CD4-positive, alpha-beta T cell treated with Interferon gamma for 1 hour (primary cell): ENCODE results near the gene CAMTA1.
"Not testable (repeated sequence)": the region's sequence is repeated elsewhere in the genome, so short reads cannot be mapped to it uniquely, and the experiment has no call there.

Source experiments
- DNase-seq: peaks from one replicate; pipeline ENCODE4 v3.0.0-alpha.2; 2020

CAMTA1 gene

DNA sequence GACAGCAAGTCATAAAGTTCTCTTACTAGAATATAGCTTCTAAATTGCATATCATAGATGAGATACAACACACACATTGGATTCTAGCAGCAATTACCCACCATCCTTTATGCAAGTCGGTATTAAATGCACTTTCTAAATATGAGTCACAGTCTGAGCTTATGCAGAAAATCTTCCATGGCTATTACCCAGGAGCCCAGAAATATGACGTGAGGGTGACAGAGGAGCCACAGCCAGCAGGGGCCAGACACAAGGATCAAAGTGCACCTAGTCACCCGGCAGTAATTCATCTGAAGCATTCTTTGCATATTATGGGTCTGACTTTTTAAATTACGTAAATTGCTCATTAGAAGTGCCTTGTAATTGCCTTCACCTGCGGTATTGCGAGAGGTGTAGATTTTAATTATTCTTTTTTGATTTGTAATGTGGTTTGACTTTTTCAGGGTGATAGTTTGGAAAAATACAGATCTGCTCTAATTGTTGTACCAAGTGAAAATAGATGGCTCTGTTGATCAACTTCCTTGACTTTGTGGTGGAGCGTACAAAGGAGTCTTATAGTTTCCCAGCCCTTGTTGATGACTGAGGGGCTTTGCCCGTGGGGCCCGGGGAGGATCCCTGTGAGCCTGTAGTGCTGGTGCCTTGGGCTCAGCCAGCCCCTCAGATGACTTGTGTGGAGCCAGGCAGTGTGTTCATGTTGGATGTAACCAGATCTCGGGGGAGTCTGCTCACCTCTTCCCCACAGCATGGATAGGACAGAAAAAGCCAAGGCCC is 515.8 kb downstream of the CAMTA1 start:
- no peak for DNase-seq

DNA sequence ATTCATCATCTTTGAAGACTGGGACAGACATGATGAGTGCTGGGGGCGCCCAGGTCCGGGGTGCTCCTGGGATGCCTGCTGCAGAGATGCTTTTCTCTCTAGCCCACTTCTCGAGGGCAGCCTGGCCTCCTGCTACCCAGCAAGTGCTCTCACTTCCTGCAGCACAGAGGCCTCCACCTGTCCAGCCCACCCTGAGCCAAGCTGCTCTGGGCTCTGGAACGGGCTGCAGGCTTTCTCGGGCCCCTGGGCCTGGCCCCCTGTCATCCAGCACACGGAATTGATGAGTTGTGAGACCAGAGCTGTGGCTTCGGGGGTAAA is 516.4 kb downstream of the CAMTA1 start:
- no peak for DNase-seq

DNA sequence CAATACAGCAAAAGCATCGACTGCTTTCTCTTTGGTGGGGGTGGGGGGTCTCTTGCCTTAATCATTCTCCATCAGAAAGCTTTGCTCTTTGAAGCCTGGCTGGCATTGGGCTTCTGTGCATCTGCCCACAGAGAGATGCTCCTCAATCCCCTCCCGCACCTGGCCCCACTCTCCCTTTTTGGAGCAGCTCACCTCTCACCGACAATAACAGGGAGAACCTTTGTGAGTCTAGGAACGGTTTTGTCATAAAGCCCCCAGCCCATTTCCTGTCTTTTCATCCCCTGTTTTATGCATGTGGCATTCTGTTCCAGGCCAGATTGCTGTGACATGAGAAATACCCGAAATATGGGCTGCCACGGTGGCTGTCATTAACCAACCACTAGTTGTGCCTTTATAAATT is 516.9 kb downstream of the CAMTA1 start:
- no peak for DNase-seq

DNA sequence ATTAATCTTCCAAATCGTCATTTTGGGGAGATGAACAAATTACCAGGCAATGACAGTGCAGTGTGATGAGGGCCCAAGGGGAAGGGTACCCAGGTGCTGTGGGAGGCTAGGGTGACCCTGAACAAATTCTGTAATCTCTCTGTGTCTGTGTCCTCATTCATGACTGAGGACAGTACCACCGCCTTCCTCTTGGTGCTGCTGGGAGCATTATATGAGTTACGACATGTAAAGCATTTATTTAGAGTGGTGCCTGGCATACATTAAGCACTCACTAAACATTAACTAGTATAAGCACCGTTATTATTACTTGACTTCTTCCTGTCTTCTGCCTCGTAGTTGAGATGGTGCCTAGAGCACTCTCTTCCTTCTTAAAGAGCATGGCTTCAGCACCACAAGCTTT is 517.6 kb downstream of the CAMTA1 start:
- no peak for DNase-seq

DNA sequence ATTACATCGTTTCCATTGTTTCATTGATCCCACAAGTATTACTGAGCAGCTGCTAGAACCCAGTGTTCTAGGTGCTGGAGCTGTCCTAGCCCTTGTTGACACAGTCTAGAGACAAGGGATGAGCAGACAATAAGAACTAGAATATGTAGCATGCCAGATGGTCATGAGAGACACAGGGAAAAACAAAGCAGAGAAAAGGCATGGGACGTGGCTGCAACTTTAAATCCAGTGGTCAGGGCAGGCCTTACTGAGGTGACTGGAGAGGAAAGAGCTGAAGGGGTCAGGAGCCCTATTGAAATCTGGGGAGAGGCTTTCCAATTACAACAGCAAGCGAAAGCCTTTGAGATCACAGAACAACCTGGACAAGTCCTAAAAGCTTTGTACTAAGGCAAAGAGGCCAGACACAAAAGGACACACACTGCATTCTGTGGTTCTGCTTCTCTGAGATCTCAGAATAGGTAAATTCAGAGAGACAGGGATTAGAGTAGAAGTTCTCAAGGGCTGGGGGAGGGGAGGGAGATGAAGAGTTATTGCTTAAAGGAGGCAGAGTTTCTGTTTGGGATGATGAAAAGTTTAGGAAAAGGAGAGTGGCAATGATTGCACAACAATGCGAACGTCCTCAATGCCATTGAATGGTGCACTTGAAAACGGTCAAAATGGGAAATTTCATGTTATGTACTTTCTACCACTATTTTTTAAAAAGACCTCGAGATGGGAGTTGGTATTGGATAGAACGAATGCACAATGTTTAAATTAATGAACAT is 518.5 kb downstream of the CAMTA1 start:
- DNase-seq, result no peak

DNA sequence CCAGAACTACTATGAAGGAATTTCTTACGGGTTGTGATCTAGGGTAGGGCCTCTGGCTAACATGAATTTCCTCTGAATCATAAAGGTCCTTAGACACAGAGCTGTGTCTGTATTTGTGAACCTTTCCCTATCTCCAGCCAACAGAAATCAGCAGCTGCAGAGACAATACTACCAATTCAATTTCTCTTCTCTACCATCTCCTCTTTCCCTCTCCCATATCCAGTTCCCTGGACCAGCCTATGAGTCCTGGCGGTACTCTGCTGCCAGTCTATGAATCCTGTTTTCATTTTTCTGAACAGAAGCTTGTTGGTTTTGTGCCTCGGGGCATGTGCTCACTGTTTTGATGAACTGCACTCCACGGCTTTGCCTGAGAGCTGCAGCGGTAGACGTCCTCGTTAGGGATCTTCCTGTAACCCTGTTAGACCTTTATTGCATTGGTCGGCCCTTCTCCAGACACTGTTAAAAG is 527.9 kb downstream of the CAMTA1 start:
- no peak for DNase-seq

DNA sequence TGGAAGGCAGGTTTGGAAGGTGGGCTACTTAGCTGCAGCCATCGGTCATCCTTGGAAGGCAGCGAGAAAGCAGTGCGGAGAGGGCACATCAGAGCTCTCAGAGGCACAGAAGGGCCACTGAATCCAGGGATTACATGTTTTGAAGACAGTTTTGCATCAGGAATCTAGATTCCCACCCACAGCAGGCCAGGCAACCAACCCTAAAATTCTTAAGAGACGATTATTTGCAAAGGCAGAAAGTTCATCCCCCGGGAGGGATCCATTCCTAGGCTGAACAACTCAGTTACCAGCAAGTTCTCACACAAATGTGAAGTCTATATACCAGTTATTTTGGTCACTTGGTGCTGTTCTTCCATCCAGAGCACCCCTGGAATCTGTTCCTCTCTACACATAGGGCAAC is 528.6 kb downstream of the CAMTA1 start:
- DNase-seq, result no peak

DNA sequence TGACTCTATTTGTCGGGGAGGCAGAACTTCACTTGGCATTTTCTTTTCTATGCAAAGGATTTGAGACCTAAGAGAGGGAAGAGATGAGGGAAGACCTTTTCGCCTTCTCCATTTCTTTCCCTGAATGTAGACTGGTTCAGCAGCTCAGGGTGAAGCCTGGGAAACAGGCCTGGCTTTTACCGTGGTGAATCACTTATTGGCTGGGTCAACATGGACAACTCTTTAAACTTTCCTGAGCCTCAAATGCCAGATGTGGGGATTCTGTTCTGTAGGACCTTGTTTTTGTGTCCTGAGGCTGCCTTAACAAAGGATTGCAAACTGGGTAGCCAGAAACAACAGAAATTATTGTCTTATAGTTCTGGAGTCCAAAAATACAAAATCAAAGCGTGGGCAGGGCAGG is 530.1 kb downstream of the CAMTA1 start:
- DNase-seq, result no peak

DNA sequence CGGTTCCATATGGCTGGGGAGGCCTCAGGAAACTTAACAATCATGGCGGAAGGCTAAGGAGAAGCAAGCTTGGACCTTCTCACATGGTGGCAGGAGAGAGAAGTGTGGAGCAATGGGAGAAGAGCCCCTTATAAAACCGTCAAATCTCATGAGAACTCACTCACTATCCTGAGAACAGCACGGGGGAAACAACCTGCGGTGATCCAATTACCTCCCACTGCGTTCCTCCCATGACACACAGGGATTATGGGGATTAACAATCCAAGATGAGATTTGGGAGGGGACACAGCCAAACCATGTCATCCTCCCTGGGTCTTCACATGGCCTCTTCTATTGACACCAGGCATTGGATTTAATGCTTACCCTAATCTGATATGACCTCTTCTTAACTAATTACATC is 530.7 kb downstream of the CAMTA1 start:
- DNase-seq, result no peak

DNA sequence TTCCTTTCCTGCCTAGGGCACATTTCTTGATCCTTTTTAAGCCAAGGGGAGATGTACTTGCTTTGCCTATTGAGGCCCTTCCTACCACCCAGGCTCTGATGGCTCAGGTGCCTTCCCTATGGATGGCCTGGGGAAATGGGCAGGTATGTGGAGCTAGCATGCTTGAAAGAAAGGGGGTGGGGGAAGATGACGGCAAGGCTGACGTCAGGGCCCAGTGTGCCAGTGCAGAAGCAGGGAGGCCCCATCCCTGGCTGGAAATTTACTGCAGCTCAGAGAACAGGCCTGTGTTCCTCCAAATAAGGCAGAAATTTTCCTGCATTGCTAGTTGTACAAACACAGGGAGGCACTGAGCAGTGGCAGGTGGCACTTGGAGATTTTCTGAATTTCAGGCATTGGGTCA is 532.6 kb downstream of the CAMTA1 start:
- no peak for DNase-seq

DNA sequence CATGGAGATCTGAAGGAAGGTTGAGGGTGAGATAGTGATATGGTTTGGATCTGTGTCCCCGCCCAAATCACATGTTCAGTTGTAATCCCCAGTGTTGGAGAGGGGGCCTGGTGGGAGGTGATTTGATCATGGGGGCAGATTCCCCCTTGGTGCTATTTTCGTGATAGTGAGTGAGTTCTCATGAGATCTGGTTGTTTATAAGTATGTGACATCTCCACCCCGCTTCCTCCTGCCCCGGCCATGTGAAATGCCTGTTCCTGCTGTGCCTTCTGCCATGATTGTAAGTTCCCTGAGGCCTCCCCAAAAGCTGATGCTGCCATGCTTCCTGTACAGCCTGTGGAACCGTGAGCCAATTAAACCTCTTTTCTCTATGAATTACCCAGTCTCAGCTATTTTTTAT is 533.9 kb downstream of the CAMTA1 start:
- no peak for DNase-seq

DNA sequence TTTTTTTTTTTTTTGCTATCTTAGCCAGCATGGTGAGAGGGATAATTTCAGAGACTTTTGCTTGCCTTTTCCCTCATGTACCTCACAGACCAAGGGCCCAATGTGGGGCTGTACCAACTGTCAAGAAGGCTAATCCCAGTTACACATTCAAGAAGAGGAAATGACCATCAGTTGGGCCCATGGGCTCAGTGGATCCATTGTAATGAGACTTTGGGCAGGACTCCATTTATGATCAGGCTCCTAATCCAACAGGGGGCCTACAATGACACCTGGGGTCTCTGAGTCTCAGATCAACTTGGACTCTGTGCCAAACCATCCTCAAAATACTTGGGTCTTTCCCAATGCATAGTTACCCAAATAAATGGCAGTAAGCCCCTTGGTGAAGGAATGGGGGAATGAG is 535.4 kb downstream of the CAMTA1 start:
- no peak for DNase-seq

DNA sequence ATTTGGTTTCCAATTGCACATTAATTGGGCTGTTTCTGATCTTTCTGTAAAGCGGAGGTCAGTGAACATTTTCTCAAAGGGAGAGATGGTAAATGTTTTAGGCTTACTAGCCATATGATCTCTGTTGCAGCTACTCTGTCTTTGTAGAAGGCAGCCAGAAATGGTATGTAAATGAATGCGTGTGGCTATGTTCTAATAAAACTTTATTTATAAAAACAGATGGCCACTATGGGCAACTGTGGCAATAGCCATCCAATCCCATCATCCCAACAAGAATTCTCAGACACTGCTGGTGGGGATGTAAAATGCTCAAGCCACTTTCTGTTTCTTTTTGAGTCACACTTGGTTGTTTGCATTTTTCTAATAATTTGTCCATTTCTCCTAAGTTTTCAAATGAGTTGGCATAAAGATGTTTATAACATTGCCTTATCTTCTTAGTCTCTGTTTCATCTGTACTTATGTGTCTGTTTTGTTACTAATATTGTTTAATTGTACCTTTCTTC is 537.1 kb downstream of the CAMTA1 start:
- DNase-seq, result no peak

DNA sequence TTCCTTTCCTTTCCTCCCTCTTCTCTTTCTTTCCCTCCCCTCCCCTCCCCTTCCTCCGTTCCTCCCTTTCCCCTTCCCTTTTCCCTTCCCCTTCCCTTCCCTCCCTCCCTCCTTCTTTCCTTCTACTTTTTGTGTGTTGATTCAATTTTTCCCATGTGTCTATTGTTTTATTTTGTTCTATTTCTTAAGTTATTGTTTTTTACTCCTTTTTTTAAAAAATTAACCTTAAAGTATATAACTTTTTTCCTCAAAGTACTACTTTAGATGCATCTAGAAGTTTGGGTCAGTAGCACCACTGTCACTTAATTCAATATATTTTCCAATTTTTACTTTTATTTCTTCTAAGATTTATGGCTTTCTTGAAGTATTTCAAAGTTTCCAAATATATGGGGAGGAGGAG is 537.7 kb downstream of the CAMTA1 start:
- DNase-seq, result no peak

DNA sequence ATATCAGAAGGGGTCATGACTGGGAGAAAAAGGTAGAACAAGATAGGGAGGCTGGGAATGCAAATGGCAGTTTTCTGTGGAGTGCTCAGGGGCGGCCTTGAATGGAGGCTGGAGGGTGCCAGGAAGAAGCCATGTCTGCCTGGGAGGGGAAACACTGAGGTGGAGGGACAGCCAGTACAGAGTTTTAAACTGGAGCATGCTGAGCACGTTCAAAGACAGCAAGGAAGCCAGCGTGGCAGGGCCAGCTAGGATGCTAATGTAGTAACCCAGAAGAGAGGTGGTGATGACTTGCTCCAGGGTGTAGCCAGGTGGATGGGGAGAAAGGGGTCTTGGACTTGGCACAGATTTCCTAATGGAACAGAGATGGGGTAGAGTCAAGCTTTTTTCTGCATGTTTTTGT is 540.0 kb downstream of the CAMTA1 start:
- no peak for DNase-seq

DNA sequence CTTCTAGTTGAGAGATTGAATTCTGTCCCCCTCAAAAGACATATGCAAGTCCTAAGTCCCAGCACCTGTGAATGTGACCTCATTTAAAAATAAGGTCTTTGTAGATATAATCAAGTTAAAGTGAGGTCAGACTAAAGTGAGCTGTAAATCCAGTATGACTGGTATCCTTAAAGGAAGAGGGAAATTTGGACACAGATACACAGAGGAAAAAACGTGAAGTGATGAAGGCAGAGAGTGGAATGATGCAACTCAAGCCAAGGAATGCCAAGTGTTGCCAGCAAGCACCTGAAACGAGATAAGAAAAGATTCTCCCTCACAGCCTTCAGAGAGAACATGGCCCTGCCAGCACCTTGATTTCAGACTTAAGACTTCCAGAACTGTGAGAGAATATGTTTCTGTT is 541.1 kb downstream of the CAMTA1 start:
- no peak for DNase-seq

DNA sequence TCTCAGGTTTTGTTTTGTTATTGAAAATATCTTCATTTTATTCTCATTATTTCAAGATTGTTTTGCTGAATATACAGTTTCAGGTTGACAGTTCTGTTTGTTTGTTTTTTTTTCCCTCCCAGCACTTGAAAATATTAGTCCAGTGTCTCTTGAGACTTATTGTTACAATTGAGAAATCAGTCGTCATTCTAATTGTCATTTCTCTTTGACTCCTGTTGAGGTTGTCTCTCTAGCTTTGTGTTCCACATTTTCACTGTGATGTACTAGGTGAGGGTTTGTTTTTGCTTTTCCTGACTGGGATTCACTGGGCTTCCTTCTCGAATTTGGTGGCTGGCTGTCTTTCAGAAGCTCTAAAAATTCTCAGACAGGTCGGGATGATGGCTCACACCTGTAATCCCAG is 542.6 kb downstream of the CAMTA1 start:
- no peak for DNase-seq

DNA sequence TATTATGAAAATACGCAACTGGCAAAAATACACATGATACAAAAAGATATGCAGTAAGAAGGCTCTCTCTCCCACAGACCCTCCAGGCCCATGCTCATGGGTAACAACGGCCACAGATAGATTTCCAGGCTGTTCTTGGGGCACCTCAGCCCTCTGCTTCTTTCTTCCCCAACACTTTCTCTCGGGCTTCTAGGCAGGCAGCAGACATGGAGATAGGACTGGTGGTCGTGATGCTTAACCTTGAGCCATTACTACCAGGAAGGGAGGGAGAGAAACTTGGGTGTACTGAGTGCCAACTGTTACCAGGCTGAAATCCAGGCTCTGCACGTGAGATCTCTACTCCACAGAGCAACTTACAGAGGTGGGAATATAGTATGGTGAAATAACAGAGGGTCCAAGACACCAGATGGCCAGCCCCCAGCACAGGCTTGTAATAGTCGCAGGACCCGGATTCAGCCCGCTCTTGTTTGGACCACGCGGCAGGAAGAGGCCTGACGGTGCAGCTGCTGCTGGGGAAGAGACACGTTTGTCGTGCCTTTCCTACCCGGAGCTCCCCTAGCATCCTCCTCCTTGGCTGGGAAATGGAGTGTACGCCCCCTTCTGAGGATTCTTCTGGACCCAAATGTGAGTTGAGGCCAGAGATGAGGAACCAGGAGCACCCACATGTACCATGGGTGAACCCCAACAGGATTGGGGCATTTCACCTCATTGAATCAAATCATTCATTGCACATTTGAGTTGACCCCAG is 544.8 kb downstream of the CAMTA1 start:
- DNase-seq, result no peak

DNA sequence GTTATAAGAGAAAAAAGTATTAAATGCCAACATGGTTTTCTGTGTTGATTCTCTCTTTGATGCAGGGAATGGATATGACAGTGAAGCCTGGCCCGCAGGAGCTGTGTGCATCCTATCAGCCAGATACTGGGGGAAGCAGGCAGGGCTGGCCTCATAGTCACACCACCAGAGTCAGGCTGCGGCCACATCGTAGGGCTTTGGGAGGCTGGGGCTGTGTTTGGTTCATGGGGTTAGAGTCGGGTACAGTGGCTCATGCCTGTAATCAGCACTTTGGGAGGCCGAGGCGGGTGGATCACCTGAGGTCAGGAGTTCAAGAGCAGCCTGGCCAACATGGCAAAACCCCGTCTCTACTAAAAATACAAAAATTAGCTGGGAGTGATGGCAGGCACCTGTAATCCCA is 545.5 kb downstream of the CAMTA1 start:
- not testable (repeated sequence) for DNase-seq

DNA sequence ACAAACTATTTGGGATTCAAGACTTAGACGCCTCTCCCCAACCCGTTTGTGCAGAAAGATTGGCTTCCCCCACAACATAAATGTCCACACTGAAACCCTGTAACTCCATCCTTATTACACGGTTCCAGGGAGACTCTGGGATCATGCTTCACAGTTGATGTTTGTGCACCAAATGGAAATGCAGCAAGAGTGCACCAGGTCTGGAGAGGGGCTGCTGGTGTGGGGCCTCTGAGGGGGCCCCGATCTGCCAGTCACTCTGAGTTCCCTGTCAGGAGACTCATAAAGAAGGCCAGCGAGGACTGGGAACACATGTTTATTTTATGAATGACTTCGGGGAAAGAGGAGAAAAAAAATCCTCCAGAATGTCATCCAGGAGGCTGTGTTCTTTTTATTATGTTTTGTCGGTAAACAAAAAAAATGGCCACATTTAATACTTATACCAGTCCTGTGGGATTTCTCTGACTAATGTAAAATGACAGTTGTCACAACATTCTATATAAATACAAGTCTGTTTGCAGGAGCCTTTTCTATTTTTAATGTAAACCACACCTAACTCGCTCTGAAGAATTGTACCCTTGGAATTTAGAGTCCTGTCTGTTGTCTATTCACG is 546.8 kb downstream of the CAMTA1 start:
- DNase-seq, result no peak

DNA sequence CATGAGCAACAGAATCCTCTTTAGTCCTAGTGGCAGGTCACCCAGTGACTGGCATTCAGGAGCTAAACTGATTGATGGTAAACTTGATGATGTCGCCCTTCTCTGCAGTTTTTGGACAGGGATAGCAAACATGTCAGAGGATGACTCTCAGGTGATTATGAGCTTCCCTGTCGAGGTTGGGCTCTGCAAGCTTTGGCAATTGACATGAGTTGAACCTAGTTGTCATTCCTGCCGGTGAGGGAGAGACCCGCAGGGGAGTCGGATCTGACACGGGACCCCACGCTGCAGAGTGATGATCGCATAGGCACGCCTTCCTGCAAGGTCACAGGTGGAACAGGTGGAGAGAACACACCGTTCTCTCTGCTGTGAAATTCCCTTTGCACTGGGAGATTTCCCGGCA is 547.8 kb downstream of the CAMTA1 start:
- no peak for DNase-seq

DNA sequence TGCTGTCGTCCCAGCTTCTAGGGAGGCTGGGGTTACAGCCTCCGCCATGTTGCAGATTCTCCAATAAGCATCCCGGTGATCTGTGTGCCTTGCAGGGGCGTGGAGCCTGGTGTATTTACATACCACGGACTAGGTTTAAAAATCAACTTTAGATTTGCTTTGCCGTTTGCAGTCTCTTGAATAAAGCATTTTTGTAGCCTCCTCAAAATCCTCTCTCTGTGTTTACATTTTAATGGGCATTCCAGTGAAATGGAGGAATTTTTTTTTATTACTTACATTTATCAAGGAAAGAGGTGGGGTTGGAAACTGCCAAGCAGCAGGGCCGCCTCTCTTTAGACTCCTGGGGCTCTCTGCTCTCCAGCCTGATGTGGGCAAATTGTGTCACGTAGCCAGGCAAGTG is 548.4 kb downstream of the CAMTA1 start:
- DNase-seq, result no peak

DNA sequence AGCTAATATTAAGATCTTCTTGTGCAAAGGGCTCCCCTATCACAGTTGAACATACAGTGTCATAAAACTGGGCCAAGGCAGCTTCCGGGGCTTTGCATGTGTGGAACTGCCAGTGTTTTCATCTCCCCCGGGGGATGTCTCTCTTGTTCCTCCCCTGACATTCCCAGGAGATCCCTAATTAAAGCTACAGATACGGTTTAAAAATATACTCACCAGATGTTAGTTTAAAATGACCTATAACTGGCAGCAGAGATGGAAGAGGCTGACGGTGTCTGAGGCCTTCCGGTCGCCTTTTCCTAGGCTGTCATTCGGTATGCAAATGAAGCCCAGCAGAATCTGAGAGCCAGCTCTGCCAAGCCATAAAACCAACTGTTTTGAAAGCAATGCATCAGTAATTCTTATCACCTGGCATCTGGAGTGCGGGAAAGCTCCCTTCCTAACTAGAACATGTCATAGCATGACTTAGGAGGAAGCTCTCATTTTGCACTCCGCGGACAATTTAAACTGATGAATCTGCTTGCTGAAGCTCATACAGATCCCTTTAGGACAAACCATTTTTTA is 549.3 kb downstream of the CAMTA1 start:
- no peak for DNase-seq
